NCI-H1092 treated with DMSO at 0.1 percent for 48 hours (cell line): Measurements from ENCODE around the gene HECW1.

Experiments used
- DNase-seq: peaks from one replicate; lab custom pipeline; 2025; lab: John Stamatoyannopoulos, UW

The HECW1 gene

GRCh38 chr7:43377196-43377960, 264.9 kb downstream of the HECW1 start:
- DNase-seq, result no peak

GRCh38 chr7:43379210-43379609, 266.8 kb downstream of the HECW1 start:
- DNase-seq, result no peak

GRCh38 chr7:43384616-43385308, 272.3 kb downstream of the HECW1 start:
- no peak for DNase-seq

GRCh38 chr7:43385309-43385680, 272.8 kb downstream of the HECW1 start:
- no peak for DNase-seq

- DNase-seq, result no peak
Observed at GRCh38 chr7:43385856-43386255, 273.4 kb downstream of the HECW1 start.

- DNase-seq, result no peak
Observed at GRCh38 chr7:43387932-43388331, 275.5 kb downstream of the HECW1 start.

GRCh38 chr7:43390576-43390975, 278.1 kb downstream of the HECW1 start:
- DNase-seq, result no peak

- no peak for DNase-seq
Observed at GRCh38 chr7:43391518-43391917, 279.1 kb downstream of the HECW1 start.

- DNase-seq, result no peak
Observed at GRCh38 chr7:43392638-43393330, 280.3 kb downstream of the HECW1 start.

GRCh38 chr7:43394441-43395130, 282.1 kb downstream of the HECW1 start:
- DNase-seq, result no peak

GRCh38 chr7:43395351-43395750, 282.9 kb downstream of the HECW1 start:
- no peak for DNase-seq

GRCh38 chr7:43396187-43396740, 283.8 kb downstream of the HECW1 start:
- no peak for DNase-seq

GRCh38 chr7:43398831-43399230, 286.4 kb downstream of the HECW1 start:
- DNase-seq, result no peak

GRCh38 chr7:43405948-43406347, 293.5 kb downstream of the HECW1 start:
- DNase-seq, result no peak

- DNase-seq, result no peak
Observed at GRCh38 chr7:43406961-43407360, 294.5 kb downstream of the HECW1 start.

- DNase-seq, result no peak
Observed at GRCh38 chr7:43408981-43409380, 296.5 kb downstream of the HECW1 start.

GRCh38 chr7:43417455-43417854, 305.0 kb downstream of the HECW1 start:
- DNase-seq, result no peak

GRCh38 chr7:43430411-43430810, 318.0 kb downstream of the HECW1 start:
- no peak for DNase-seq

GRCh38 chr7:43431020-43431595, 318.7 kb downstream of the HECW1 start:
- no peak for DNase-seq

GRCh38 chr7:43433639-43434038, 321.2 kb downstream of the HECW1 start:
- no peak for DNase-seq

- DNase-seq, result no peak
Observed at GRCh38 chr7:43437001-43437400, 324.6 kb downstream of the HECW1 start.
